ENCODE data around the gene DCAF7.

DNA sequence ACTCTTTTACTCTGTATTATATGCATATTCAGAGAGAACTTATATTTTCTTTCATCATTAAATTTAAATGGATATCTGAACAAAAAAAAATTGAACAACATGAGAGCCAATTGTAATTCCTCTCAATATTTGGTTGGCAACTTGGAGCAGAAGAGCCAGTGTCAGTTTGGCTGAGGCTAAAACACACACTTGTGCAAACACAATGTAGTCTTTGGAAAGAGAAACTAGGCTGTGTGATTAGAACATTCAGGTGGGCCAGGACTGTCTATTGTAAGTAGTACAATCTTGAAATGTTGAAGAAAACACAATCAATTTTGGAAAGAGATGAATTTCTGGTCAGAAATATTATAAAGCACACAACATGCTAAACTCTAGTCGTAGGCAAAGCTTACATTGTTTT lies 17.0 kb downstream of the DCAF7 start:
- no peak for TF ChIP-seq POLR2AphosphoS5 (IDR thresholded peaks at IDR 0.05; ENCODE audit: borderline replicate concordance, low read depth, low read length)
- no peak for TF ChIP-seq EZH2 (IDR thresholded peaks at IDR 0.05)

Measured in SK-N-MC (cell line).